ENCODE results near the gene ATXN10. TPM values are rescaled to one million over a fixed set of nuclear protein-coding genes. Genes with fewer than 3 reads are reported as not detected.

Gene ATXN10
- total RNA-seq, 1 donor from 2014 or later: 99.7 TPM

- Mint-ChIP-seq H3K27ac (no peak overlapping the region), H3K27me3 (no peaks in the 10 kb centered on the region), H3K4me1 (peaks cover 13% of the 10 kb centered on the region), H3K36me3 (ENCODE audit: low read depth) (peaks cover 35% of the 10 kb centered on the region), H3K4me3 (no peak overlapping the region), H3K9me3 (peaks cover 6% of the 10 kb centered on the region)
- no peak for ATAC-seq (ENCODE audit: low read depth)
- no peak for TF ChIP-seq CTCF (IDR thresholded peaks at IDR 0.05)
- DNase-seq: no peak
- intact Hi-C loops (cut with micrococcal nuclease): no loop called here
- ChIA-PET POLR2A (no interaction called here), CTCF (no interaction called here)
Observed at GRCh38 chr22:45826520-45826919, 154.9 kb downstream of the ATXN10 start.

GRCh38 chr22:45828841-45829240, 157.2 kb downstream of the ATXN10 start:
- DNase-seq (no peak), ATAC-seq (ENCODE audit: low read depth) (no peak)
- intact Hi-C loops (cut with micrococcal nuclease): no loop called here
- CTCF ChIA-PET: no interaction called here
- H3K27ac Mint-ChIP-seq: no peak overlapping the region
- H3K4me1 Mint-ChIP-seq: peaks cover 13% of the 10 kb centered on the region
- POLR2A ChIA-PET: interaction anchor here (0.7 kb wide), 1 partner anchor 1274 kb away, joined by 3 read pairs; no protein-coding TSS in a partner anchor
- H3K36me3 Mint-ChIP-seq (ENCODE audit: low read depth): peaks cover 41% of the 10 kb centered on the region
- no peak for TF ChIP-seq CTCF (IDR thresholded peaks at IDR 0.05)
- no peak overlapping the region for H3K4me3 Mint-ChIP-seq
- H3K27me3 Mint-ChIP-seq: no peaks in the 10 kb centered on the region
- peaks cover 6% of the 10 kb centered on the region for H3K9me3 Mint-ChIP-seq

- Mint-ChIP-seq H3K27ac (no peak overlapping the region), H3K36me3 (ENCODE audit: low read depth) (peaks cover 42% of the 10 kb centered on the region), H3K4me1 (peaks cover 13% of the 10 kb centered on the region), H3K27me3 (no peaks in the 10 kb centered on the region), H3K9me3 (peaks cover 6% of the 10 kb centered on the region), H3K4me3 (no peak overlapping the region)
- ChIA-PET POLR2A (no interaction called here), CTCF (interaction anchor here (1.0 kb wide), 1 partner anchor 12 kb away, joined by 3 read pairs; no protein-coding TSS in a partner anchor)
- intact Hi-C loops (cut with micrococcal nuclease): loop anchor here (1.0 kb wide), 1 partner anchor 185 kb away; no protein-coding TSS in a partner anchor
- DNase-seq (no peak), ATAC-seq (ENCODE audit: low read depth) (no peak)
- no peak for TF ChIP-seq CTCF (IDR thresholded peaks at IDR 0.05)
Observed at GRCh38 chr22:45830531-45831245, 159.1 kb downstream of the ATXN10 start.

GRCh38 chr22:45831394-45831793, 159.8 kb downstream of the ATXN10 start:
- no peaks in the 10 kb centered on the region for H3K27me3 Mint-ChIP-seq
- TF ChIP-seq CTCF (IDR thresholded peaks at IDR 0.05): no peak
- ChIA-PET CTCF (no interaction called here), POLR2A (no interaction called here)
- no peak overlapping the region for H3K27ac Mint-ChIP-seq
- intact Hi-C loops (cut with micrococcal nuclease): loop anchor here (1.0 kb wide), 1 partner anchor 186 kb away; no protein-coding TSS in a partner anchor
- H3K4me3 Mint-ChIP-seq: no peak overlapping the region
- peaks cover 6% of the 10 kb centered on the region for H3K9me3 Mint-ChIP-seq
- peaks cover 13% of the 10 kb centered on the region for H3K4me1 Mint-ChIP-seq
- ATAC-seq (ENCODE audit: low read depth) (no peak), DNase-seq (no peak)
- H3K36me3 Mint-ChIP-seq (ENCODE audit: low read depth): peaks cover 44% of the 10 kb centered on the region

GRCh38 chr22:45832180-45832579, 160.5 kb downstream of the ATXN10 start:
- H3K36me3 Mint-ChIP-seq (ENCODE audit: low read depth): peaks cover 44% of the 10 kb centered on the region
- no peaks in the 10 kb centered on the region for H3K27me3 Mint-ChIP-seq
- no peak for ATAC-seq (ENCODE audit: low read depth)
- no peak overlapping the region for H3K27ac Mint-ChIP-seq
- H3K4me1 Mint-ChIP-seq: peaks cover 13% of the 10 kb centered on the region
- no peak for TF ChIP-seq CTCF (IDR thresholded peaks at IDR 0.05)
- peaks cover 6% of the 10 kb centered on the region for H3K9me3 Mint-ChIP-seq
- POLR2A ChIA-PET: no interaction called here
- no peak for DNase-seq
- CTCF ChIA-PET: no interaction called here
- no peak overlapping the region for H3K4me3 Mint-ChIP-seq
- intact Hi-C loops (cut with micrococcal nuclease): no loop called here

Data from activated B cell treated with CpG ODN at 0.5 μM for 24 hours (primary cell).